Measurements from ENCODE around the gene RHOB.
A peak's percentile ranks its signal among the peaks of the same experiment; 100 is the strongest.
"Not testable (repeated sequence)": the region's sequence is repeated elsewhere in the genome, so short reads cannot be mapped to it uniquely, and the experiment has no call there.

RHOB gene

GRCh38 chr2:20451341-20451740 lies 4.5 kb downstream of the RHOB start:
- Mint-ChIP-seq H3K36me3 (no peaks in the 10 kb centered on the region), H3K9me3 (no peaks in the 10 kb centered on the region), H3K27me3 (peaks cover 34% of the 10 kb centered on the region), H3K4me3 (no peak overlapping the region), H3K27ac (no peak overlapping the region), H3K4me1 (peaks cover 9% of the 10 kb centered on the region)
- ATAC-seq: no peak

DNA sequence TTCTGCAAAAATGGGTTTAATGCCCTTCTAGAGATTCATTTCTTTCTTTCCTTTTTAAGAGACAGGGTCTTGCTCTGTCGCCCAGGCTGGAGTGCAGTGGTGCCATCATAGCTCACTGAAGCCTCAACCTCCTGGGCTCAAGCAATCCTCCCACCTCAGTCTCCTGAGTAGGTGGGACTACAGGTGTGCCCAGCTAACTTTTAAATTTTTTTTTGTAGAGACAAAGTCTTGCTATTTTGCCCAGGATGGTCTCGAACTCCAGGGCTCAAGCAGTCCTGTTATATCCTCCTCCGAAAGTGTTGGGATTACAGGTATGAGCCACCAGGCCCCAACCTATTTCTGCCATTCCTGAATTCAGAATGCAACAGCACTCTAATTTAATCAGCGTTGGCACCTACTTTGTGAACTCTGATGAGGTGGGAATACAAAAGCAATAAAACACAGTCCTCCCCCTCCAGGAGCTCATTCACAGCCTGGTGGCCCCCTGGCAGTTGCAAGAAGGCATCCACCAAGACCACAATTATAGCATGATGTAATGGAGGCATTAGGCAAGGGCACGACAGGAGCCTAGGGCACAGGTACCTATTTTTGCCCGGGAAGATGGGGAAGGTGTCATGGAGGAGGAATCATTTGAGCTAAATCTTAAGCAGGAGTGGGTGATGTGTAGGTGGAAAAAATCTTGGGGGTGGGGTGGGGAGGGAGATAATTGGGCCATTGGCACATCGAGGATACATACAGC lies 5.1 kb downstream of the RHOB start:
- Mint-ChIP-seq H3K27ac (no peak overlapping the region), H3K36me3 (no peaks in the 10 kb centered on the region), H3K4me3 (no peak overlapping the region), H3K4me1 (peaks cover 11% of the 10 kb centered on the region), H3K27me3 (peaks cover 35% of the 10 kb centered on the region), H3K9me3 (no peaks in the 10 kb centered on the region)
- no peak for ATAC-seq

- Mint-ChIP-seq H3K27ac (no peak overlapping the region), H3K4me1 (peaks cover 14% of the 10 kb centered on the region), H3K9me3 (no peaks in the 10 kb centered on the region), H3K27me3 (peaks cover 40% of the 10 kb centered on the region), H3K36me3 (no peaks in the 10 kb centered on the region), H3K4me3 (no peak overlapping the region)
- no peak for ATAC-seq
Measured at GRCh38 chr2:20452551-20452950, 5.7 kb downstream of the RHOB start.

GRCh38 chr2:20453087-20453486 lies 6.2 kb downstream of the RHOB start:
- Mint-ChIP-seq H3K36me3 (no peaks in the 10 kb centered on the region), H3K4me1 (peaks cover 8% of the 10 kb centered on the region), H3K4me3 (no peak overlapping the region), H3K9me3 (no peaks in the 10 kb centered on the region), H3K27ac (no peak overlapping the region), H3K27me3 (peaks cover 40% of the 10 kb centered on the region)
- no peak for ATAC-seq

- ATAC-seq: no peak
- no peaks in the 10 kb centered on the region for H3K9me3 Mint-ChIP-seq
- no peaks in the 10 kb centered on the region for H3K36me3 Mint-ChIP-seq
- peaks cover 6% of the 10 kb centered on the region for H3K4me1 Mint-ChIP-seq
- H3K4me3 Mint-ChIP-seq: no peak overlapping the region
- peaks cover 45% of the 10 kb centered on the region for H3K27me3 Mint-ChIP-seq
- no peak overlapping the region for H3K27ac Mint-ChIP-seq
Measured at GRCh38 chr2:20454036-20454981, 7.4 kb downstream of the RHOB start.

GRCh38 chr2:20455076-20455587 lies 8.3 kb downstream of the RHOB start:
- peaks cover 3% of the 10 kb centered on the region for H3K9me3 Mint-ChIP-seq
- peaks cover 6% of the 10 kb centered on the region for H3K4me1 Mint-ChIP-seq
- H3K4me3 Mint-ChIP-seq: no peak overlapping the region
- H3K27me3 Mint-ChIP-seq: peaks cover 53% of the 10 kb centered on the region
- peak overlapping the region; percentile 15 for H3K27ac Mint-ChIP-seq
- H3K36me3 Mint-ChIP-seq: no peaks in the 10 kb centered on the region
- ATAC-seq: no peak

DNA sequence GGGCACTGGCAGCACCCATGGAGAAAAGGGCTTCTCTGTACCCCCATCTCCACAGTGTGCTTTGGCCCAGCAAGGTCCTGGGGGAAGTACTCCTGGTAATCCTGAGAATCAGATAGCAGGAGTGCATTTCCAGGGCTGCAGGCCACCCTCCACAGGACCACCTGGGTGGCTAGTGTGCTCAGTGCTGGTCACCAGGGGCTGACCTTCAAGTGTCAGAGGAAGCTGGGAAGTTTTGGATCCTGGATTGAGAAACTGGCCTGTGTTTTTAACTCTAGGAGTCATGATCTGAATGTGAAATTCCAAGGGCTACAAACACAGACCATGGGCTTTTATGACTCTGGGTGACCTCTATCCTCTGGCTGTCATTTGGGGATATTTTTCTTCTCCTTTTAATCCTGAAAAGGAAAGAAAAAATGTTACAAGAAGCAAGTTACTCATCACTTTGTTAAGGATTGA lies 9.3 kb downstream of the RHOB start:
- no peak for ATAC-seq
- Mint-ChIP-seq H3K27me3 (peaks cover 62% of the 10 kb centered on the region), H3K9me3 (peaks cover 3% of the 10 kb centered on the region), H3K27ac (no peak overlapping the region), H3K36me3 (no peaks in the 10 kb centered on the region), H3K4me3 (no peak overlapping the region), H3K4me1 (peaks cover 6% of the 10 kb centered on the region)

DNA sequence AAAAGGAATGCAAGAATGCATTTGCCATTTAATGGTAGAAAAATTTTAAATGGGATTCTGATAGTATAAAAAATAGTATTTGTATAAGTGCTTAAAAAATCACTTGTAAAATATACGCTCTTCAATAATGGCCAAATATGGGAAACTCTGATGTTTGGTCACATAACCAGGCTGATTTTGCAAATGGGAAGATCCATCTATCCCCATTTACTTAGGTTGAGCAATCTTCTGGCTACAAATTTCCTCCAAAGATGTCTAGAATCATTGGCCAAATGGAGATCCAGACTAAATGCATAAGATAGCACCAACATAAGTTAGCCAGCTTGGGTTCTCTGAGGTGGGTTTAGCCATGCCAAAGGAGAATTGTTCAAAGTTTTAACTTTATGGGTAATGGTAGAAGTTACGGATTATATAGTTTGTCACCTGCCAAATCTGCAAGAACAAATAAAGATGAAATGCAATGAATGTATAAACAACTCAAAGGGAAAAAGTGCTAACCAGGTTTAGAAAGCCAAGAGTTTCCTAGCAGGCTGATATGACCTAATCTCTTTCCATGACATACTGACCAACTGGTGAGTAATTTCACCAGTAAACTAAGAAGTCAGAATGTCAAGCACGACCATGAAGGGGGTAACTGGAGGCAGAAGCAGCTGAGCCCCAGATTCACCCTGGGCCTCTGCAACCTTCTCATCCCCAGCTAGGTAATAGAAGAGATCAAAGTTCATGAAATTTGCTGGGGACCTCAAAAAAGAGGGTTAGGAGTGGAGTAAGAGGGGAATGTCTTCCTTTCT lies 10.0 kb downstream of the RHOB start:
- Mint-ChIP-seq H3K27me3 (peaks cover 67% of the 10 kb centered on the region), H3K27ac (peak overlapping the region; percentile 50), H3K36me3 (no peaks in the 10 kb centered on the region), H3K4me1 (peaks cover 6% of the 10 kb centered on the region), H3K4me3 (no peak overlapping the region), H3K9me3 (peaks cover 6% of the 10 kb centered on the region)
- ATAC-seq: peak; percentile 86

GRCh38 chr2:20457661-20458630 lies 11.1 kb downstream of the RHOB start:
- H3K4me1 Mint-ChIP-seq: peaks cover 6% of the 10 kb centered on the region
- peaks cover 6% of the 10 kb centered on the region for H3K9me3 Mint-ChIP-seq
- peak overlapping the region; percentile 50 for H3K27ac Mint-ChIP-seq
- H3K4me3 Mint-ChIP-seq: no peak overlapping the region
- ATAC-seq: no peak
- H3K36me3 Mint-ChIP-seq: no peaks in the 10 kb centered on the region
- peaks cover 61% of the 10 kb centered on the region for H3K27me3 Mint-ChIP-seq

GRCh38 chr2:20458737-20459484 lies 12.0 kb downstream of the RHOB start:
- H3K36me3 Mint-ChIP-seq, ATAC-seq, H3K9me3 Mint-ChIP-seq, H3K27ac Mint-ChIP-seq, H3K4me3 Mint-ChIP-seq, H3K4me1 Mint-ChIP-seq: not testable (repeated sequence)
- peaks cover 53% of the 10 kb centered on the region for H3K27me3 Mint-ChIP-seq

DNA sequence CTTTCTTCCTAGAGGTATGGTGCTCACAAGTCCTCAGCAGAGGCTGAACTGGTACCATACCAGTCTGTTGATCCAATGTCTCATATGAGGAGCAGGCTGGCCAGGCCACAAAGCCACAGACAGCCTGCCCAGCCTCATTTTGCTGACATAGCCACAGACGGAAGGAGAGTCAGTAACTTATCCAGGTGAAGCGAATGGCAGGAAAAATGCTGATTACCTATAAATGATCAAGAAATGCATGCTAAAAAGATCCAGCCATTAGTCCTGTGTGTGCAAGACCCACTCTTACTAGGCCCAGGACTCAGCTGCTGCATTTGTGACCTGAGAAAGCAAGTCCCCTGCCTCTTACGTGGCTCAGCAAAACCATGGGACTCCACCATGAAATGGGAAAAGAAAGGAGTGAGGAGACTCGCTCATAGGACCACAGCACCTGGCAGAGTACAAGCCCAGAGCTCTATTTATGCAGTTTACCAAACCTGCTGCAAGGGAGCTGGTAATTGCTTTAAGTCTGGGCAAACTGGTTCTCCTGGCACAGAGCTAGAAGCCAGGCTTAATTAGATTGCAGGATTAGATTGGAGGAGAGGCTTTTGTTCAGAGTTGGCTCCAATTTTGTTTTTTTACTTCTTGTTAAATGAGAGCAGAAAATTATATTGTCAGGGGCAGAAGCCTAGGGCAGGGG lies 19.0 kb downstream of the RHOB start:
- Mint-ChIP-seq H3K9me3 (peaks cover 3% of the 10 kb centered on the region), H3K4me1 (no peaks in the 10 kb centered on the region), H3K27me3 (peaks cover 12% of the 10 kb centered on the region), H3K36me3 (no peaks in the 10 kb centered on the region), H3K4me3 (no peak overlapping the region), H3K27ac (no peak overlapping the region)
- ATAC-seq: no peak

GRCh38 chr2:20467789-20468548 lies 21.1 kb downstream of the RHOB start:
- no peak overlapping the region for H3K4me3 Mint-ChIP-seq

More at GRCh38 chr2:20467789-20468548, 21.1 kb downstream of the RHOB start:
- ATAC-seq: peak; percentile 12
- no peaks in the 10 kb centered on the region for H3K9me3 Mint-ChIP-seq
- no peak overlapping the region for H3K27ac Mint-ChIP-seq
- H3K36me3 Mint-ChIP-seq: no peaks in the 10 kb centered on the region
- no peaks in the 10 kb centered on the region for H3K4me1 Mint-ChIP-seq
- H3K27me3 Mint-ChIP-seq: no peaks in the 10 kb centered on the region

All from stimulated activated memory B cell treated with anti-CD40 and anti-IgM and Interleukin-4, amounts not matched to agents 10 μg/mL and 1 μg/mL and 100 μg/mL, for 72 hours (primary cell).